Inflammatory macrophage treated with lipopolysaccharide for 1 hour (primary cell): ENCODE data around the gene TRIM22.
"Not testable (repeated sequence)": the region's sequence is repeated elsewhere in the genome, so short reads cannot be mapped to it uniquely, and the experiment has no call there.

Source experiments
- DNase-seq, 2 donors: peaks; one replicate each; pipeline ENCODE4 v3.0.0-alpha.2; 2020 to 2022

TRIM22 gene

DNA sequence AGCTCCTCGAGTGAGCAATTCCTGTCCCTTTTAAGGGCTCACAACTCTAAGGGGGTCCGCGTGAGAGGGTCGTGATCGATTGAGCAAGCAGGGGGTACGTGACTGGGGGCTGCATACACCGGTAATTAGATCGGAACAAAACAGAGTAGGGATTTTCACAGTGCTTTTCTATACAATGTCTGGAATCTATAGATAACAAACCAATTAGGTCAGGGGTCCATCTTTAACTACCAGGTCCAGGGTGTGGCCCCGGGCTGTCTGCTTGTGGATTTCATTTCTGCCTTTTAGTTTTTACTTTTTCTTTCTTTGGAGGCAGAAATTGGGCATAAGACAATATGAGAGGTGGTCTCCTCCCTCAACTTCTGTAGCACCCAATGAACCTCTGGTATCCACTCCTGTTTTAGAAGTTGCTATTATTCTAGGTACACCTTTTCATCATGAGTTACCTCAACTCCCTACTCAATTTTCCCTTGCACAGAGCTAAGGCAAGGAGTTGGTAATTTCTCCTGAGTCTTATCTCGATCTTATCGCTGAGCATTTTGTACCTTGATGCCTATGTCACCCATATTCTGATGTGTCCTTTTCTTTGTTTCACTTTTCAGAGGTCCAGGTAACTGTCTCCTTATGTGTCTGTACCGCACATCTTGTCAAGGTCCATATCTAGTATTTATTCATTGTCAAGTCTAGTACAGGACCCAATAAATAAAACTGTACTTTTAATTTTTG is 1.8 kb downstream of the TRIM22 start:
- DNase-seq = not testable (repeated sequence)

DNA sequence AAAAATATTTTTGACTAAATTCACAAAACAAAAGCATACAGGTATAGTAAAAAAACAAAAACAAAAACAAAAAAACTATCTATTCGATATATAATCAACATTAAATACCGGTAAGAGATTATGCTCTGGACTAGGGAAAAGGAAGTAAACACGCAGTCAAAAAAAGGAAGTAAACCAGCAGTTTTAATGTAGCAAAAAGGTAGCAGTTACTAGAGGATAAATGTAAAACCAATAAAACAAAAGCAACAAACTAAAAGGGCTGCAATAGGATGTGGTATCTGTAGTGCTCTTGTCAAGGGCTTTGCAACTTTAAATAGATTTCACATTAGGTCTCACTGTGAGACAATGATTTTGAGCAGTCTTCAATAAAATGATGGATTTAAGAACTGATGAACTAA is 2.4 kb downstream of the TRIM22 start:
- DNase-seq = peak in 1 of 2 donors; percentile 37

DNA sequence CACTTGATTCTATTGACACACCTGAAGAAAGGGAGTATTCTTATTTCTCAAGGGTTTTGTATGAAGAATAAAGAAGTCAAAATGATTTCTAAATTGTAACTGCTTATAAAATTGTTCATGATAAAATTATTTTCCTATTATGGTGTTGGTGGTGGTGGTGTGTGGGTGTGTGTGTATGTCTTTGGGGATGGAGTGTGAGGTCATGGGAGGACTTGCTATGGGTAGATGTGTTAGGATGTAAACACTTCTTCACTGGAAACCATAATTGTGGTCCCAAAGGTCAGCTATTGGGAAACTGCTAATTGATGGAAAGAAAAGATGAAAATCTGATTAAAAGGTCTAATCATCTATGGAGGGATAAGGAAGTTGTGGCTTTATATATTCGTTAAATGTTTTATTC is 5.1 kb downstream of the TRIM22 start:
- no peak for DNase-seq

DNA sequence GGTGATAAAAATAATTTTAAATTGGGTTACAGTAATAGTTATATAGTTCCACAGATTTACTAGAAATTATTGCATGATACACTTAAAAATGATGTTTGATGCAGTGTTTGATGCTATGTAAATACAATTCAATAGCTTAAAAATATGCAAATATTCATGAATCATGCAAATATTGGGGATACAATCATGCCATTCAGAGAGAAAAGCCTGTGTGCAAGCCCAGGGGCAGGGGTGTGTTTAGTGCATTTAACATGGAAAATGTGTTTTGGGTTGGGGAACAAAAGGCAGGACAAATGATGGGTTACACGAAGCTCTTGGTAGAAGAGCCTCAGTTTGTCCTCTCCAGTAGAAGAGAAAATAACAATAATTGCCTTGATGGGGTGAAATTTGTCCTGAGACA is 6.0 kb downstream of the TRIM22 start:
- no peak for DNase-seq

DNA sequence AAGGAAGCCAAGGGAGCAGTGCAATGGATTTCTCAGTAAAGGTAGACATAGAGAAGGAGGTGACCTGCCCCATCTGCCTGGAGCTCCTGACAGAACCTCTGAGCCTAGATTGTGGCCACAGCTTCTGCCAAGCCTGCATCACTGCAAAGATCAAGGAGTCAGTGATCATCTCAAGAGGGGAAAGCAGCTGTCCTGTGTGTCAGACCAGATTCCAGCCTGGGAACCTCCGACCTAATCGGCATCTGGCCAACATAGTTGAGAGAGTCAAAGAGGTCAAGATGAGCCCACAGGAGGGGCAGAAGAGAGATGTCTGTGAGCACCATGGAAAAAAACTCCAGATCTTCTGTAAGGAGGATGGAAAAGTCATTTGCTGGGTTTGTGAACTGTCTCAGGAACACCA is 6.6 kb downstream of the TRIM22 start:
- DNase-seq = no peak

DNA sequence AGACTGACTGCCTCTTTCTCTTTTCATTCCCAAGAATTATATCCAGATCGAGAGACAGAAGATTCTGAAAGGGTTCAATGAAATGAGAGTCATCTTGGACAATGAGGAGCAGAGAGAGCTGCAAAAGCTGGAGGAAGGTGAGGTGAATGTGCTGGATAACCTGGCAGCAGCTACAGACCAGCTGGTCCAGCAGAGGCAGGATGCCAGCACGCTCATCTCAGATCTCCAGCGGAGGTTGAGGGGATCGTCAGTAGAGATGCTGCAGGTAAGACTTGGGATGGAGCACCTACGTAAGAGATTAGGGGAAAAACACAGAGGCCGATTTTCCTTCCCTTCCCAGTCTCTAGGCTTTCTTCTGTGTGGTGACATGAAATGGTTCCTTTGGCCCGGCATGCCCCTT is 8.7 kb downstream of the TRIM22 start:
- DNase-seq = no peak

DNA sequence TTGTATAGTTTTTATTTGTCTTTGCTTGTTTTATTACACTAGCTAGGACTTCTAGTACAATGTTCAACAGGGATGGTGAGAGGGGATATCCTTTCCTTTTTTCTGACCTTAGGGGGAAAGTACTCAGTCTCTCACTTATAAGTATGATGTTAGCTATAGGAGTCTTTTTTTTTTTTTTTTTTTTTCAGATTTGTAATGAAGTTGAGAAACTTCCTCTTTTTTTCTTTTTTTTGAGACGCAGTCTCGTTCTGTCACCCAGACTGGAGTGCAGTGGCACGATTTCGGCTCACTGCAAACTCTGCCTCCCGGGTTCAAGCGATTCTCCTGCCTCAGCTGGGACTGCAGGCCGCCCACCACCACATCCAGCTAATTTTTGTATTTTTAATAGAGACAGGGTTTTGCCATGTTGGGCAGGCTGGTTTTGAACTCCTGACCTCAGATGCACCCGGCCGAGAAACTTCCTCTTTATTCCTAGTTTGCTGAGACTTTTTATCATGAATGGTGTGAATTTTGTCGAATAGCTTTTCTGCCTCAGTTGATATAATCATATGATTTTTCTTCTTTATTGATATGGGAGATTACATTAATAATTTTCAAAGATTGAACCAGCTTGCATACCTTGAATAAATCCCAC is 10.9 kb downstream of the TRIM22 start:
- peak; percentile 55 to 64 for DNase-seq

DNA sequence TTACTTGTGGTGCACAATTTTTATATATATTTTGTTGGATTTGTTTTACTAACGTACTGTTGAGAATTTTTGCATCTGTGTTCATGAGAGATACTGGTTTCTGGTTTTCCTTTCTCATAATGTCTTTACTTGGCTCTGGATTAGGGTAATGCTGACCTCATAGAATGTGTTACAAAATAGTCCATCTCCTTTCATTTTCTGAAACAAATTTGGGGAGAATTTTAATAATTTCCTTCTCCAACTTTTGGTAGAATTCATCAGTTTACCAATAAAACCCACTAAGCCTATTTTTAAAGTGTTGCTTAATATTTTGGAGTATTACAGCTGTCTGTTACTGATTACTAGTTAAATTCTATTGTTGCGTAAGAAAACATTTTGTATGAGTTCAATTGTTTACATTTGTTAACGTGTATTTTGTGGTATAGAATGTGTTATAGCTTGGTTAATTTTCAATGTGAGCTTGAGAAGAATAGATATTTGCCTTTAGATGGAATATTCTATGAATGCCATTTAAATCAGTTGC is 11.5 kb downstream of the TRIM22 start:
- peak; percentile 44 to 45 for DNase-seq

DNA sequence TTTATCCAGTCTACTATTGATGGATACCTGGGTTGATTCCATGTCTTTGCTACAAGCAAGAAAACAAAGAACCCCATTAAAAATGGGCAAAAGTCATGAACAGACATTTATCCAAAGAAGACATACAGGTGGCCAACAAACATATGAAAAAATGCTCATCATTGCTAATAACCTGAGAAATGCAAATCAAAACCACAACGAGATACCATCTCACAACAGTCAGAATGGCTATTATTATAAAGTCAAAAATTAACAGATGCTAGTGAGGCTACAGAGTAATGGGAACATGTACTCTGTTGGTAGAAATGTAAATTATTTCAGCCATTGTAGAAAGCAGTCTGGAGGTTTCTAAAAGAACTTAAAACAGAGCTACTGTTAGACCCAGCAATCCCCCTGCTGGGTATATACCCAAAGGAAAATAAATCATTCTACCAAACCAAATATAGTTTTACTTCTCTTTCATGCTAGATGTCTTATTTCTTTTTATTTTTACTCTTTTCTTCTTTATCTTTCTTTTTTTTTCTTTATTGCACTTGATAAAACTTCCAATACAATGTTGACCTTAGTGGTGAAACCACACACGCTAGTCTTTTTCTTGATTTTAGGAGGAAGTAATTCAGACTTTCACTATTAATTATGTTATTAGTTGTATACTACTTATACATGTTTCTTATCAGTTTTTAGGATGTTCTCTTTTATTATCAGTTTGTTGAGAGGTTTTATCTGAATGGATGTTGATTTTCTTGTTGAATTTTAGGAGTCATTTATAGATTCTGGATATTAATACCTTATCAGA is 14.3 kb downstream of the TRIM22 start:
- no peak for DNase-seq

DNA sequence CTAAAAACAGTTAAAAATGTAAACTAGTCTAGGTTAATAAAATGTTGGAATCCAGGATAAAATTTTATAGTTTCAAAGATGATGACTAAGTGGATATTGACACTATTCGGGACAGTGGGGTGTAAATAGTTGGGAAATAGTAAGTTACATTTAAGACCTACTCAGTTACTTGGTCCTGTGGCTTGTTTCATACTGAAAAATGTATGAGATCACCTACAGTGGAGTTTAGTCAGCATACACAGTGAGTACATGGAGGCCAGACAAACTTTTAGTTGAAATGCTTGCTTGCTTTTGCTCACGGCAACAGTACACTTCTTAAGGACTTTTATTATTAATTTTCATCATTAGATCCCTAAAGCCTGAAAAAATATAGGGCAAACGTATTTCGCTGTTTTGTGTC is 16.1 kb downstream of the TRIM22 start:
- no peak for DNase-seq

DNA sequence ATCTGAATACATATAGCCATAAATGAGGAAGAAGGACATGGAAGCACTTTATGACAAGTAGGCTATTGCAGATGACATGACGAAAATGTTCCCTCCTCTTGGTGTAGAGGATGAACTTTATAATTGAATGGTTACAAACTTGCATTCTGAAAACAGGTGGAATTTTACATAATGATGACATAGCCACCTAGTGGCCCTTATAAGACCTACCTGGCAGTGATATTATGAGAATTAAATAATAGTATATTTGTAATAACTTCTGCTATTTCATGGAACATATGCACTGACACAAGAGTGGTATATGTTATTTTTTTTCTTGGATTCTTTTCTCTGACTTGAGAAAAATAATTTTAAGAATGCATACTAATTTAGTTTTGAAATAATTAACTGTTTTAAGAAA is 22.9 kb downstream of the TRIM22 start:
- no peak for DNase-seq

DNA sequence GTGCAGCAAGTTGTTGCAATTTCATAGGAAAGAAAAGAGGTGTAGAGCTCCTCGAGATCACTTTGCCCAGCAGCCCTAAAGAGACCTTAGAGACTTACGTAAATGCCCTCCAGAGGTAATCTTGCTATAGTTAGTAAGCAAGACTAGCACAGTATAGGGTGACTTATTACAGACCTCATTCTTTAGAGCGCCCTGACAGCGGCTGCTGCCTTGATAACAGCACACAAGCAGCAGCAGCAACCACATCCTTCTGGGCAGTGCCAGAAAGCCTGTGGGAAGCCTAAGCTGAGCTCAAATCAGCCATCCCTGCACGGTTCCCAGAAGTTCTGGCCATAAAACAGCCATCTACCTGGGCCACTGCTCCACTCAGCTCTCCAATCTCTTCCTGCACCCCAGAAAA is 24.1 kb downstream of the TRIM22 start:
- no peak for DNase-seq

DNA sequence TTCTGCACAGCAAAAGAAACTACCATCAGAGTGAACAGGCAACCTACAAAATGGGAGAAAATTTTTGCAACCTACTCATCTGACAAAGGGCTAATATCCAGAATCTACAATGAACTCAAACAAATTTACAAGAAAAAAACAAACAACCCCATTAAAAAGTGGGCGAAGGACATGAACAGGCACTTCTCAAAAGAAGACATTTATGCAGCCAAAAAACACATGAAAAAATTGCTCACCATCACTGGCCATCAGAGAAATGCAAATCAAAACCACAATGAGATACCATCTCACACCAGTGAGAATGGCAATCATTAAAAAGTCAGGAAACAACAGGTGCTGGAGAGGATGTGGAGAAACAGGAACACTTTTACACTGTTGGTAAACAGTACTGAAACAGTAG is 26.9 kb downstream of the TRIM22 start:
- not testable (repeated sequence) for DNase-seq

DNA sequence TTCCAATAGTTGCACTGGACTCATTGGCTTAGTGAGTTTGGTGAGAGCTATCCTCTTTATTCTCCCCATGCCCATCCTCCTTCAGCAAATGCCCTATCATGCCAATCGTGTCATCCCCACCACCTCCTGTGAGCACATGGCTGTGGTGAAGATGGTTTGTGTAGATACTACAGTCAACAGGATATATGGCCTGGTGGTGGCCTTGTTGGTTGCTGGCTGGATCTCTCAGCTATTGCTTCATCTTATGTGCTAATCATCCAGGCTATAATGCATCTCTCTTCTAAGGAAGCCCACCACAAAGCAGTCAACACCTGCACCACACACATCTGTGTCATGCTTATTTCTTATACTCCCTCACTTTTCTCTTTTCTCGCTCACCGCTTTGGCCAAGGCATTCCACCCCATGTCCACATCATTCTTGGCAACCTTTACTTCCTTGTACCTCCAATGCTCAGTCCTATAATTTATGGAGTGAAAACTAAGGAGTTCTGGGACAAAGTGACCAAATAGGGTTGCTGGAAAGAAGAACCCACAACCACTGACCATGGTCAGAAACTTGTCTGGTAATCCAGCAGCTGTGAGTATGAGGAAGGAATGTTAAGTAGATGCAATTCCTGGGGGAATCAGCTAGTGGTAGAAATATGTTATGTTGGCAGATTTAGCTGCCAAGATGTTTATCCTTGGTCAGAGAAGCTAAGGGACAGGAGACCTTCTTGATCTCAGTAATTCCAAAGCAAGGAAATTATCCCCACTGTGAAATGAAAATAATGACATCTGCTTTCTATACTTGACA is 30.3 kb downstream of the TRIM22 start:
- no peak for DNase-seq

DNA sequence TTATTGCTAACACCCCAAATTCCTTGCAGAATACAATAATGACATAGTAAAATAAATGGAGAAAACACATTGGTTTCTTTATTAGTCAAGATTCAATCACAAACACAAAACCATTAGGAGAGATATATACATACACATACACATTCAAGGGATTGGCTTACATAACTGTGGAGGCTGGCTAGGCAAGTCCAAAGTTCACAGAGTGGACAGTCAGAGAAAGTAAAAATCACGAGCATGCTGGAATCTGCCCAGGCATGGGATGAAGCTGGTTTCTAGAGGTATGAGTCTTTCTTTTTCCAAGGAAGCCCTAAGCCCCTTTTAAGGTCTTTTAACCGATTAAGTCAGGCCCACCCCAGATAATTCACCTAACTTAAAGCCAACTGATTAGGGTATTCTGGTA is 33.0 kb downstream of the TRIM22 start:
- no peak for DNase-seq

DNA sequence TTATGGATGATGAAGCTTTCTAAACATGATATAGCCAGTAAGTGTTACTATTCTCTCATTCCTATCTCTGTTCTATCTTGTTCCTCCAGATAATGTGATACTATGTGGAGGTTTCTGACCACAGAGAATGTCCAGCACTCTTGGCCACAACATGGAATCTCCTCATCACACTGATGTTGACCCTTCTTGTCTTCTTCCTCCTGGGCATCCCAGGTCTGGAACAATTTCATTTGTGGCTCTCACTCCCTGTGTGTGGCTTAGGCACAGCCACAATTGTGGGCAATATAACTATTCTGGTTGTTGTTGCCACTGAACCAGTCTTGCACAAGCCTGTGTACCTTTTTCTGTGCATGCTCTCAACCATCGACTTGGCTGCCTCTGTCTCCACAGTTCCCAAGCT is 36.8 kb downstream of the TRIM22 start:
- no peak for DNase-seq

DNA sequence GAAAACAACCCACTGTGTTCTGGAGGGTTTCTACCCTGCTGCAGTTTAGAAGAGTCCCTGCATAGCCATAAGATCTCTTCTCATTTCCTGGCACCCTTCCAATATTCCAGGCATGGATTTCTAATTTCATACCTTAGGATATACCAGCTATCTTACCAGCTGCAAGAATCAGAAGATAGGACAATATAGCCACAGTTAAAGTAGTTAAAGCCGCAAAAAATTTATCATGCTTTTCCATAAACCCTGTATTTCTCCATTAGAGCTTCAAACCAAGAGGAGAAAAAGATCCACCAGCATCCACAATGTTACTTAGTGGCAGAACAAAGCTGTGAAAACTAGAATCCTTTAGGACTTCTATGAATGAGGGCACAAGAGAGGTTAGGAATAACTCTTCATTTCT is 38.1 kb downstream of the TRIM22 start:
- no peak for DNase-seq

DNA sequence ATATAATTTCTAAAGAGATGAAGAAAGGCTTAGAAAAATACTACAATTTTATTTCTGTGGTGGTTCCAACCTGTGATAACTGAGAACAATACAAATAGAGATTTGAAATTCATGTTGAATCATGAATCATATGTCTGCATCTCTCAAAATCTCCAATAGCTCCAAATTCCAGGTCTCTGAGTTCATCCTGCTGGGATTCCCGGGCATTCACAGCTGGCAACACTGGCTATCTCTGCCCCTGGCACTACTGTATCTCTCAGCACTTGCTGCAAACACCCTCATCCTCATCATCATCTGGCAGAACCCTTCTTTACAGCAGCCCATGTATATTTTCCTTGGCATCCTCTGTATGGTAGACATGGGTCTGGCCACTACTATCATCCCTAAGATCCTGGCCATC is 46.8 kb downstream of the TRIM22 start, which contains the start of gene OR56B1:
Gene OR56B1, plus strand, starts transcription at position 53 of the 400 bp plus-strand sequence. Its CDS starts 69 bp downstream, at position 122.
- DNase-seq = no peak

DNA sequence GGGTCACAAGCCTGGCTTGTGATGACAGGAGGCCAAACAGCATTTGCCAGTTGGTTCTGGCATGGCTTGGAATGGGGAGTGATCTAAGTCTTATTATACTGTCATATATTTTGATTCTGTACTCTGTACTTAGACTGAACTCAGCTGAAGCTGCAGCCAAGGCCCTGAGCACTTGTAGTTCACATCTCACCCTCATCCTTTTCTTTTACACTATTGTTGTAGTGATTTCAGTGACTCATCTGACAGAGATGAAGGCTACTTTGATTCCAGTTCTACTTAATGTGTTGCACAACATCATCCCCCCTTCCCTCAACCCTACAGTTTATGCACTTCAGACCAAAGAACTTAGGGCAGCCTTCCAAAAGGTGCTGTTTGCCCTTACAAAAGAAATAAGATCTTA is 47.5 kb downstream of the TRIM22 start:
- DNase-seq = no peak

DNA sequence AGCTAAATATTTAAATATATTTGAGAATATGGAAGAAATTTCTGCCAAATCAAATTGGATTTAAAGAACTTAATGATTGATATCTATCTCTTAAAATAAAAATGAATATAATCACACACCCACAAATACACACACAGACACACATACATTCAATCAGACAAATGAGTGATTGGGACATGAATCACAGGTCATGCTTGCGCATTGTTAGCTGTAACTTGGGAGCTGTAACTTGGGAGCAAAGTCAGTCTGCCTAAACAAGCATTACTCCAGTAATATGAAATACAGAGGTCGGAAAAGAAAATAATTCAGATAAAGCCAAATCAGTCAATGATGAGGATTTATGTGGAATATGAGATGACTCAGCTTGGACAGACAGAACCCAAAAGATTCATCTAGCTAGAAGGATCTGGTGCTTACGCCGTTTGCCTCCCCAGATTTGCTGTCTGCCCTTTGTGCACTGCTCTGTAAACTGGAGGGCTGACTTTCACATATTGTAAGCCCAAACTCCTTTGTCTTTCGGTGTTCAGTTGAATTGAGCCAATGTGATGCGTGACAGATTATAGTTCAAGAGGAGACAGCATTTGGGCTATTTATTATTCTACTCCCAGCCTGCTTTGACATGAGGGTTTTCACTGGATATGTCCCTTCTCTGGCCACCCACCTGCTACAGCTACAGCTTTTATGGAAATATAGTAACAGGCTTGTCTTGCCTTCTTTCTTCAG is 48.2 kb downstream of the TRIM22 start:
- DNase-seq = no peak

DNA sequence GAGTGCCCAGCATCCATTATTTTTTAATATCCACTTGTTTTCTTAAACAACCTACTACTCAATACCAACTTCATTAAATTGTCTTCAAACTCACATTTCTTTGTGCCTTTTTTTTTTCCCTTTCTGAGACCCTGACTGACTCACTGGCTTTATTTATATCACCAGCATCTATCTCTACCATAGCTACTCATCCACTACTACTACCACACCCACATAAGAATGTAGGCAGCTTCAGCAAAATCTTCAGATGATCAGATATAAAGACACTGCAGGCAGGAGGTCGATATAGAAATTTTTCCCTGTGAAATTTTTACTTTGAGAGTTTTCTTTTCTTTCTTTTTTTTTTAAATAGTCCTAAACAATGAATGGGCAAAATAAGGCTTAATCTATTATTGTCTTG is 48.8 kb downstream of the TRIM22 start:
- DNase-seq = no peak

DNA sequence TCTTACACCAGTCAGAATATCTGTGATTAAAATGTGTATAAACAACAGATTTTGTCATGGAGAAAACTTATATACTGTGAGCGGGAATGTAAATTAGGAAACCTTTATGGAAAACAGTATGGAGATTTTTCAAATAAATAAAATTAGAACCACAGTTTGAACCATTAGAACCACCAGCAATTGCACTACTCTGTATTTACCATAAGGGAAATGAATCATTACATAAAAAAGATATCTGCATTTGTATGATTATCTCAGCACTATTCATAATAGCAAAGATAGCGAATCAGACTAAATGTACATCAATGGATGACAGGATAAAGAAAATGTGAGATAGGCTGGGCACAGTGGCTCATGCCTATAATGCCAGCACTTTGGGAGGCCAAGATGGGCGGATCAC is 57.0 kb downstream of the TRIM22 start:
- DNase-seq = no peak
